ENCODE data around the gene FAM98A. TPM values are rescaled to one million over a fixed set of nuclear protein-coding genes. Genes with fewer than 3 reads are reported as not detected.

Gene FAM98A
- total and polyA plus RNA-seq, 10 of the 15 experiments (the other 5 are each of a cell fraction or from before 2014, with no cell fraction given), result 29.7 to 231 (median 80.2) TPM

- H3K4me2 ChIP-seq (ENCODE audit: control insufficient read depth, insufficient read depth), result no peak overlapping the region
- CTCF ChIA-PET, result interaction anchor here (2.6 kb wide), 1 partner anchor 21 kb away, joined by 15 read pairs; no protein-coding TSS in a partner anchor
- DNase-seq (ENCODE audit: low read depth, low spot score) (no peak), FAIRE-seq (no peak), ATAC-seq (no peak)
- no peaks in the 10 kb centered on the region for H3K4me1 ChIP-seq (ENCODE audit: control insufficient read depth, insufficient read depth, low read length)
- no TSS peak for BruUV-seq (replicated peaks)
- H3K27ac ChIP-seq (ENCODE audit: control insufficient read depth, insufficient read depth), result no peak overlapping the region
- in situ Hi-C loops (cut with MboI), result no loop called here
- intact Hi-C loops (cut with micrococcal nuclease; ENCODE audit: unreplicated experiment), result no loop called here
- RAD21 ChIA-PET (ENCODE audit: unreplicated experiment), result no interaction called here
- POLR2A ChIA-PET, result interaction anchor here (0.7 kb wide), 1 partner anchor 851 kb away, joined by 3 read pairs; no protein-coding TSS in a partner anchor
- H3K79me2 ChIP-seq (ENCODE audit: control insufficient read depth, insufficient read depth, low read length), result no peaks in the 10 kb centered on the region
- TF ChIP-seq TCF3 (IDR thresholded peaks at IDR 0.05; ENCODE audit: borderline replicate concordance, insufficient read depth, low read depth, low read length) (no peak), SUZ12 (IDR thresholded peaks at IDR 0.05; ENCODE audit: unreplicated experiment) (no peak), TARDBP (IDR thresholded peaks at IDR 0.05; ENCODE audit: borderline replicate concordance) (no peak), ZZZ3 (IDR thresholded peaks at IDR 0.05; ENCODE audit: control insufficient read depth, insufficient read length, low read depth) (no peak), TAF1 (IDR thresholded peaks at IDR 0.05; ENCODE audit: borderline replicate concordance, low read depth, low read length) (no peak), TCF12 (IDR thresholded peaks at IDR 0.05; ENCODE audit: low read depth, low read length) (no peak), SKIL (IDR thresholded peaks at IDR 0.05; ENCODE audit: low read depth, poor library complexity, severe bottlenecking) (no peak), ATF7 (IDR thresholded peaks at IDR 0.05; ENCODE audit: low read depth) (no peak), KAT2A (conservative IDR thresholded peaks at IDR 0.05; ENCODE audit: control insufficient read depth, low read depth, low read length) (no peak), PRDM15 (CRISPR knock-in tag; IDR thresholded peaks at IDR 0.05) (no peak), RUNX3 (IDR thresholded peaks at IDR 0.05; ENCODE audit: low read length) (no peak), ZNF274 (IDR thresholded peaks at IDR 0.05; ENCODE audit: insufficient read depth, insufficient read length) (no peak), BCLAF1 (IDR thresholded peaks at IDR 0.05) (no peak), FOS (IDR thresholded peaks at IDR 0.05; ENCODE audit: borderline replicate concordance, extremely low read depth, insufficient read length) (no peak), NFXL1 (IDR thresholded peaks at IDR 0.05; ENCODE audit: borderline replicate concordance) (no peak), RCOR1 (conservative IDR thresholded peaks at IDR 0.05; ENCODE audit: low read depth, low read length) (no peak)
- H3K27me3 ChIP-seq (replicated peaks in 1 of 2; ENCODE audit: control insufficient read depth in 2 of 2, insufficient read depth in 2 of 2, low read length in 1 of 2), result no peaks in the 10 kb centered on the region
- H4K20me1 ChIP-seq (ENCODE audit: control insufficient read depth, insufficient read depth), result no peaks in the 10 kb centered on the region
- SMC1A ChIA-PET (ENCODE audit: uncharacterized antibody, unreplicated experiment), result interaction anchor here (0.9 to 1.0 kb wide), 2 partner anchors 21 to 82 kb away, joined by 3 to 4 read pairs; no protein-coding TSS in a partner anchor
- H3K4me3 ChIP-seq, result no peak overlapping the region
- no peak overlapping the region for H3K9ac ChIP-seq (ENCODE audit: control insufficient read depth, insufficient read depth, low read length)
- no peak overlapping the region for H2AFZ ChIP-seq (ENCODE audit: control insufficient read depth, low read depth, low read length)
- H3K9me3 ChIP-seq (replicated peaks; ENCODE audit: control insufficient read depth, insufficient read depth, low read length), result no peaks in the 10 kb centered on the region
- peaks cover 3 to 30% of the 10 kb centered on the region in 2 experiments for H3K36me3 ChIP-seq (ENCODE audit: control insufficient read depth in 2 of 2, insufficient read depth in 2 of 2, low read length in 1 of 2)
These were observed 37.2 kb downstream of the FAM98A start for GRCh38 chr2:33561872-33562271.
